Thyroid gland (tissue), 4 donors: ENCODE measurements around the gene JKAMP. TPM values are rescaled to one million over a fixed set of nuclear protein-coding genes. Genes with fewer than 3 reads are reported as not detected.

Experiments
- DNase-seq, 2 donors: peaks; one replicate each; pipeline ENCODE4 v3.0.0-alpha.2; 2019
- H3K27ac ChIP-seq, 3 donors: fragments of 200-600 bp; sonication (generic); 1 replicate in 2 of 3; 2 replicates in 1 of 3; pipeline ENCODE4 v1.5.1; 2016 to 2019; ENCODE audit warnings: mild to moderate bottlenecking in 1 of 3, moderate library complexity in 1 of 3
- H3K27me3 ChIP-seq: fragments of 200-600 bp; sonication (generic); one replicate; pipeline ENCODE4 v1.5.1; 2019
- H3K36me3 ChIP-seq, 2 donors: fragments of 200-600 bp; sonication (generic); one replicate each; pipeline ENCODE4 v1.5.1; 2016 to 2019
- H3K4me1 ChIP-seq, 2 donors: fragments of 200-600 bp; sonication (generic); one replicate each; pipeline ENCODE4 v1.5.1; 2017 to 2019
- H3K4me3 ChIP-seq, 3 donors: fragments of 200-600 bp; sonication (generic); replicated peaks in 1 of 3; 1 replicate in 2 of 3; 2 replicates in 1 of 3; pipeline ENCODE4 v1.5.1; 2016; ENCODE audit warnings: mild to moderate bottlenecking in 1 of 3
- H3K9me3 ChIP-seq: fragments of 200-600 bp; sonication (generic); one replicate; pipeline ENCODE4 v1.5.1; 2017
- POLR2A ChIP-seq, 2 donors: fragments of 450-650 bp; IDR thresholded peaks; one replicate each; pipeline ENCODE4 v1.6.1; 2017; ENCODE audit warnings: antibody characterized with exemption in 2 of 2, mild to moderate bottlenecking in 2 of 2, moderate library complexity in 1 of 2
- WGBS, 2 donors: methylation state at CpG; one replicate each; pipeline ENCODE4 v1.1.5; 2017; 5-methylcytosine and 5-hydroxymethylcytosine counted together
- intact Hi-C: fragments of 100-400 bp; cut with DNase I; formaldehyde crosslinking; loops from one replicate; pipeline ENCODE4 v1.15.1; 2023
- total RNA-seq, 4 donors: library from RNA; depleted of rRNA; stranded (reverse); fragments of >200 nt; gene quantifications; one replicate each; pipeline ENCODE4 v1.2.3, GENCODE V29; 2016
- TF ChIP-seq, protein P1 (sequence below), 6 experiments: fragments of 200-600 bp in 3 of 6; fragments of 450-650 bp in 3 of 6; sonication (generic) in 3 of 6; IDR thresholded peaks; one replicate each; pipeline ENCODE4 v1.5.1; 2016 to 2019; ENCODE audit warnings: antibody characterized with exemption in 6 of 6, mild to moderate bottlenecking in 2 of 6, inconsistent platforms in 1 of 6, moderate library complexity in 1 of 6

The JKAMP gene
- total RNA-seq, 4 donors from 2014 or later: 67.9 to 85.7 (median 75.5) TPM

DNA sequence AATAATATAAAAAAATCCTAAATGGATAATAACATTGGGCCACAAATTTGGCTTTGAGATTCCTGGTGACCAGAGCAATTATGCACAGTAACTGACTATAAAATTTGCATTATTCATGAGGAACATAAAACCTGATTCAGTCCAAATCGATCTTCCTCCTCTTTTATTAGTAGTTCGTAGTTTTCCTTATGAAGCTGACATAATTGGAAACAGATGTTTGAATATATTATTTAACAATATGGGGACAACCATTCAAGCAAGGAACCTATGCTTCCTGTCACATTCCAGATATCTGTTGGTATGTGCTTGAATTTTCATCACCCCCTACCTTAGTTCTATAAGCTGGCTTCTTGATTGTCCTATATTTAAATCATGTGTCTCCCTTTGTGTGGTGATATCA, 57.4 kb downstream of the JKAMP start:
- H3K4me1 ChIP-seq: no peaks in the 10 kb centered on the region
- intact Hi-C loops: no loop called here

DNA sequence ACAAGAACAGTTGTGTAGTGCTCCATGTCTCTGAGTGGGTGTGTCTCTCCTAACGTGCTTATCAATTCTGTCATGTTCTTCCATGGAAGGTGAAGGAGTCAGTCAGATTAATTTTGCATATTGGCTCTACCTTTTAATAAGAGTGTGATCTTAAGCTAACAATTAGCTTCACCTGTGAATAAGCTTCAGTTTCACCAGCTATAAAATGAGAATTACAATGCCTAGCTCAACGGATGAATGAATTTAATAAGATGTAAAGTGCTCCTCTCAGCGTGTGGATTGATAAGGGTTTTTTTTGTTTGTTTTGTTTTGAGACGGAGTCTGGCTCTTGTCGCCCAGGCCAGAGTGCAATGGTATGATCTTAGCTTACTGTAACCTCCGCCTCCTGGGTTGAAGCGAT, 59.6 kb downstream of the JKAMP start:
- Histone ChIP-seq H3K27me3 (no peaks in the 10 kb centered on the region), H3K9me3 (no peaks in the 10 kb centered on the region), H3K4me1 (no peaks in the 10 kb centered on the region), H3K4me3 (no peak overlapping the region), H3K36me3 (no peaks in the 10 kb centered on the region), H3K27ac (no peak overlapping the region)
- whole genome bisulfite sequencing, 2 donors: 27 to 44% methylated on average over 7 of the region's 7 CpGs
- intact Hi-C loops: no loop called here
- no peak for TF ChIP-seq POLR2A (IDR thresholded peaks at IDR 0.05)
- TF ChIP-seq, protein P1, sequence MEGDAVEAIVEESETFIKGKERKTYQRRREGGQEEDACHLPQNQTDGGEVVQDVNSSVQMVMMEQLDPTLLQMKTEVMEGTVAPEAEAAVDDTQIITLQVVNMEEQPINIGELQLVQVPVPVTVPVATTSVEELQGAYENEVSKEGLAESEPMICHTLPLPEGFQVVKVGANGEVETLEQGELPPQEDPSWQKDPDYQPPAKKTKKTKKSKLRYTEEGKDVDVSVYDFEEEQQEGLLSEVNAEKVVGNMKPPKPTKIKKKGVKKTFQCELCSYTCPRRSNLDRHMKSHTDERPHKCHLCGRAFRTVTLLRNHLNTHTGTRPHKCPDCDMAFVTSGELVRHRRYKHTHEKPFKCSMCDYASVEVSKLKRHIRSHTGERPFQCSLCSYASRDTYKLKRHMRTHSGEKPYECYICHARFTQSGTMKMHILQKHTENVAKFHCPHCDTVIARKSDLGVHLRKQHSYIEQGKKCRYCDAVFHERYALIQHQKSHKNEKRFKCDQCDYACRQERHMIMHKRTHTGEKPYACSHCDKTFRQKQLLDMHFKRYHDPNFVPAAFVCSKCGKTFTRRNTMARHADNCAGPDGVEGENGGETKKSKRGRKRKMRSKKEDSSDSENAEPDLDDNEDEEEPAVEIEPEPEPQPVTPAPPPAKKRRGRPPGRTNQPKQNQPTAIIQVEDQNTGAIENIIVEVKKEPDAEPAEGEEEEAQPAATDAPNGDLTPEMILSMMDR (IDR thresholded peaks at IDR 0.05): no peak
- no peak for DNase-seq

More for the DNA sequence above, 57.4 kb downstream of the JKAMP start:
- Histone ChIP-seq H3K9me3 (no peaks in the 10 kb centered on the region), H3K27me3 (no peaks in the 10 kb centered on the region), H3K27ac (no peak overlapping the region), H3K4me3 (no peak overlapping the region), H3K36me3 (no peaks in the 10 kb centered on the region)
- no peak for DNase-seq
- TF ChIP-seq POLR2A (IDR thresholded peaks at IDR 0.05): no peak
- WGBS, 2 donors: 81 to 87% methylated on average over 2 of the region's 2 CpGs

DNA sequence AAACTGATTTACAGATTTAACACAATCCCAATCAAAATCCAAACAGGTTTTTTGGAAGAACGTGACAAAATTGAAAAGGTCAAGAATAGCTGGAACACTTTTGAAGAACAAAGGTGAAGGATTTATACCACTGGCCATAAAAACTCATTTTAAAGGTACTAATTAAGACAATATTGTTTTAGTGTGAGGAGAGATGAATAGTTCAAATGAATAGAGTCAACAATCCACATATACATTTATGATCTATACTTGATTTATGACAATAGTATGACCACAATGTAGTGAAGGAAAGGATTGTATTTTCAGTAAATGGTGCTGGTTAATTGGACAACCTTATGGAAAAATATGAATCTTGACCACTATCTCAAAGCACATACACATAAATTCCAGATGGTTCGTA, 63.0 kb downstream of the JKAMP start:
- H3K4me3 ChIP-seq: no peak overlapping the region
- intact Hi-C loops: no loop called here

More for the DNA sequence above, 63.0 kb downstream of the JKAMP start:
- no peaks in the 10 kb centered on the region for H3K36me3 ChIP-seq
- H3K27ac ChIP-seq: no peak overlapping the region
- 91 to 92% methylated on average over 2 of the region's 2 CpGs for WGBS, 2 donors
- H3K4me1 ChIP-seq: no peaks in the 10 kb centered on the region
- no peaks in the 10 kb centered on the region for H3K27me3 ChIP-seq
- TF ChIP-seq POLR2A (IDR thresholded peaks at IDR 0.05): no peak
- TF ChIP-seq, protein P1 (IDR thresholded peaks at IDR 0.05): no peak
- DNase-seq: no peak
- H3K9me3 ChIP-seq: no peaks in the 10 kb centered on the region

Other genes starting within 250 kb of the JKAMP start
- gene GPR135, start 19.1 kb upstream of the JKAMP start, total RNA-seq: 10 to 100 TPM in 1 of 4 donors, 1 to 10 TPM in 3; 7.4 to 12.9 (median 7.7) TPM
- 10 to 100 TPM; 54.8 to 97.7 (median 81.2) TPM for gene L3HYPDH, start 109 bp upstream of the JKAMP start, total RNA-seq
- under 1 TPM in 1 of 4 donors, not detected in 3; 0.24 TPM for gene CCDC175, start 92.3 kb downstream of the JKAMP start, total RNA-seq